Liver (tissue), 9 donors: ENCODE results near the gene SRP14. TPM values are rescaled to one million over a fixed set of nuclear protein-coding genes. Genes with fewer than 3 reads are reported as not detected.

Experiments
- DNase-seq: peaks from one replicate; pipeline ENCODE4 v3.0.0-alpha.2; 2017; ENCODE audit warnings: low spot score
- H3K27ac ChIP-seq, 2 donors: one replicate each; pipeline ENCODE4 v1.7.0; 2013; ENCODE audit warnings: inconsistent platforms in 2 of 2, low read length in 2 of 2, control low read depth in 1 of 2, low read depth in 1 of 2, mild to moderate bottlenecking in 1 of 2
- H3K27me3 ChIP-seq, 4 donors: one replicate each; pipeline versions ENCODE4 v1.6.1 to v1.7.0; 2013; ENCODE audit warnings: low read length in 3 of 4, inconsistent platforms in 1 of 4, mild to moderate bottlenecking in 1 of 4, moderate library complexity in 1 of 4; ENCODE audit not compliant: control insufficient read depth in 4 of 4, insufficient read depth in 4 of 4
- H3K36me3 ChIP-seq, 4 donors: one replicate each; pipeline versions ENCODE4 v1.6.1 to v1.7.0; 2013; ENCODE audit warnings: low read length in 3 of 4, mild to moderate bottlenecking in 3 of 4, low read depth in 1 of 4, moderate library complexity in 1 of 4; ENCODE audit not compliant: control insufficient read depth in 4 of 4, insufficient read depth in 3 of 4
- H3K4me1 ChIP-seq, 4 donors: one replicate each; pipeline versions ENCODE4 v1.6.1 to v1.7.0; 2013; ENCODE audit warnings: low read length in 3 of 4, mild to moderate bottlenecking in 3 of 4, moderate library complexity in 1 of 4; ENCODE audit not compliant: control insufficient read depth in 4 of 4, insufficient read depth in 4 of 4
- H3K4me3 ChIP-seq, 3 donors: one replicate each; pipeline versions ENCODE4 v1.6.1 to v1.7.0; 2013; ENCODE audit warnings: low read length in 3 of 3, control low read depth in 1 of 3, low read depth in 1 of 3, mild to moderate bottlenecking in 1 of 3
- H3K9ac ChIP-seq, 2 donors: one replicate each; pipeline ENCODE4 v1.7.0; 2013; ENCODE audit warnings: low read length in 2 of 2, mild to moderate bottlenecking in 2 of 2, moderate library complexity in 2 of 2, control low read depth in 1 of 2, low read depth in 1 of 2
- H3K9me3 ChIP-seq, 4 donors: one replicate each; pipeline versions ENCODE4 v1.6.1 to v1.7.0; 2013; ENCODE audit warnings: low read length in 3 of 4; ENCODE audit not compliant: control insufficient read depth in 4 of 4
- ATF3 ChIP-seq: IDR thresholded peaks from 2 replicates; pipeline ENCODE4 v1.6.1; 2016; ENCODE audit warnings: antibody characterized with exemption
- CTCF ChIP-seq: fragments of 150-350 bp; IDR thresholded peaks from 2 replicates; pipeline ENCODE4 v1.5.1; 2017; ENCODE audit warnings: improper control_type of control experiment, low read depth, low read length; ENCODE audit not compliant: missing input control
- EGR1 ChIP-seq, 2 donors: IDR thresholded peaks; 2 replicates each; pipeline ENCODE4 v1.6.1; 2016 to 2018; ENCODE audit warnings: antibody characterized with exemption in 2 of 2, low read depth in 2 of 2
- FOXA1 ChIP-seq: IDR thresholded peaks from 2 replicates; pipeline ENCODE4 v1.6.1; 2016; ENCODE audit warnings: antibody characterized with exemption
- FOXA2 ChIP-seq: IDR thresholded peaks from 2 replicates; pipeline ENCODE4 v1.6.1; 2016; ENCODE audit warnings: antibody characterized with exemption
- GABPA ChIP-seq, 2 donors: IDR thresholded peaks in 1 of 2; conservative IDR thresholded peaks in 1 of 2; 2 replicates each; pipeline ENCODE4 v1.6.1; 2016; ENCODE audit warnings: antibody characterized with exemption in 2 of 2, mild to moderate bottlenecking in 1 of 2, moderate library complexity in 1 of 2
- HNF4A ChIP-seq, 2 donors: conservative IDR thresholded peaks; 2 replicates each; pipeline ENCODE4 v1.6.1; 2016; ENCODE audit warnings: antibody characterized with exemption in 2 of 2, mild to moderate bottlenecking in 2 of 2
- HNF4G ChIP-seq: IDR thresholded peaks from 2 replicates; pipeline ENCODE4 v1.6.1; 2016; ENCODE audit warnings: antibody characterized with exemption
- JUND ChIP-seq, 2 donors: IDR thresholded peaks; 2 replicates each; pipeline ENCODE4 v1.6.1; 2016; ENCODE audit warnings: antibody characterized with exemption in 2 of 2
- MAX ChIP-seq: IDR thresholded peaks from 2 replicates; pipeline ENCODE4 v1.6.1; 2016; ENCODE audit warnings: antibody characterized with exemption
- NR2F2 ChIP-seq: IDR thresholded peaks from 2 replicates; pipeline ENCODE4 v1.6.1; 2016; ENCODE audit warnings: antibody characterized with exemption
- RAD21 ChIP-seq, 2 donors: IDR thresholded peaks; 2 replicates each; pipeline ENCODE4 v1.6.1; 2016; ENCODE audit warnings: antibody characterized with exemption in 2 of 2, mild to moderate bottlenecking in 2 of 2
- REST ChIP-seq: IDR thresholded peaks from 2 replicates; pipeline ENCODE4 v1.6.1; 2016; ENCODE audit warnings: antibody characterized with exemption, mild to moderate bottlenecking
- RXRA ChIP-seq, 2 donors: IDR thresholded peaks; 2 replicates each; pipeline ENCODE4 v1.6.1; 2017 to 2018; ENCODE audit warnings: antibody characterized with exemption in 2 of 2, mild to moderate bottlenecking in 1 of 2
- SP1 ChIP-seq: IDR thresholded peaks from 2 replicates; pipeline ENCODE4 v1.6.1; 2018; ENCODE audit warnings: antibody characterized with exemption, mild to moderate bottlenecking
- TAF1 ChIP-seq: conservative IDR thresholded peaks from 2 replicates; pipeline ENCODE4 v1.6.1; 2016; ENCODE audit warnings: antibody characterized with exemption, mild to moderate bottlenecking
- YY1 ChIP-seq: IDR thresholded peaks from 2 replicates; pipeline ENCODE4 v1.6.1; 2016; ENCODE audit warnings: antibody characterized with exemption, mild to moderate bottlenecking
- ZBTB33 ChIP-seq: IDR thresholded peaks from 2 replicates; pipeline ENCODE4 v1.6.1; 2016; ENCODE audit warnings: antibody characterized with exemption
- WGBS: extraction: QIAGEN DNeasy Blood & Tissue Kit; methylation state at CpG from one replicate; pipeline ENCODE4 v1.1.7; 2013; 5-methylcytosine and 5-hydroxymethylcytosine counted together
- polyA plus RNA-seq, 2 donors: library from polyadenylated mRNA; stranded (reverse) in 1 of 2; unstranded in 1 of 2; fragments of 200-250 nt in 1 of 2; fragments of >200 nt in 1 of 2; fragmentation: Nextera tagmentation in 1 of 2; extraction: Ambion mirVana in 1 of 2; gene quantifications; one replicate each; pipeline versions ENCODE4 v1.2.1 to v1.2.3, GENCODE V29; 2013 to 2015
- total RNA-seq, 2 donors: library from RNA; depleted of rRNA; stranded (reverse); fragments of >200 nt; gene quantifications; one replicate each; pipeline ENCODE4 v1.2.3, GENCODE V29; 2014
- donor health status: healthy.
- donor health status: healthy.
- donor health status: healthy.
- donor health status: healthy.
- donor health status: healthy.

The SRP14 gene
- total and polyA plus RNA-seq, 4 donors: 67.2 to 357 (median 116) TPM

GRCh38 chr15:40080104-40080503 lies 41.1 kb upstream of the SRP14 start (continued):
- no peak for TF ChIP-seq REST

GRCh38 chr15:40079456-40079855 lies 40.5 kb upstream of the SRP14 start:
- no peaks in the 10 kb centered on the region for H3K27me3 ChIP-seq
- H3K9ac ChIP-seq: no peak overlapping the region
- no peak overlapping the region for H3K4me3 ChIP-seq
- H3K9me3 ChIP-seq: no peaks in the 10 kb centered on the region
- peaks cover 8 to 34% (median 29%) of the 10 kb centered on the region in 4 donors for H3K4me1 ChIP-seq
- no peak for DNase-seq
- WGBS: 96% methylated on average over 6 of the region's 6 CpGs
- TF ChIP-seq FOXA2 (no peak), JUND (IDR thresholded peaks at IDR 0.05) (no peak), YY1 (no peak), HNF4G (no peak), ZBTB33 (no peak), SP1 (no peak), NR2F2 (no peak), HNF4A (conservative IDR thresholded peaks at IDR 0.05) (no peak), EGR1 (IDR thresholded peaks at IDR 0.05; ENCODE audit: low read depth in 2 of 2) (no peak), REST (no peak), CTCF (no peak), GABPA (IDR thresholded peaks at IDR 0.05 in 1 of 2, conservative IDR thresholded peaks at IDR 0.05 in 1 of 2) (no peak), RAD21 (IDR thresholded peaks at IDR 0.05) (no peak), ATF3 (no peak), TAF1 (no peak), RXRA (IDR thresholded peaks at IDR 0.05) (no peak), FOXA1 (no peak), MAX (no peak)
- H3K27ac ChIP-seq: no peak overlapping the region
- H3K36me3 ChIP-seq: no peaks in the 10 kb centered on the region
